ENCODE data around the gene POU2F1.

The POU2F1 gene

GRCh38 chr1:167434306-167434705, 213.6 kb downstream of the POU2F1 start:
- H3K36me3 ChIP-seq (ENCODE audit: control insufficient read depth in 2 of 2, insufficient read depth in 1 of 2, low read length in 2 of 2), result no peaks in the 10 kb centered on the region
- H3K27ac ChIP-seq (ENCODE audit: extremely low read depth, low read depth, low read length), result no peak overlapping the region
- no peak for TF ChIP-seq ZBTB1 (tag by site-specific recombination; IDR thresholded peaks at IDR 0.05)
- TF ChIP-seq ZNF473 (tag by site-specific recombination; IDR thresholded peaks at IDR 0.05), result no peak
- TF ChIP-seq ZNF510 (tag by site-specific recombination; IDR thresholded peaks at IDR 0.05; ENCODE audit: insufficient replicate concordance), result no peak
- no peak for TF ChIP-seq ZNF114 (tag by site-specific recombination; IDR thresholded peaks at IDR 0.05)
- TF ChIP-seq AEBP2 (tag by site-specific recombination; IDR thresholded peaks at IDR 0.05; ENCODE audit: borderline replicate concordance), result no peak
- no peak for TF ChIP-seq ZBTB20 (tag by site-specific recombination; IDR thresholded peaks at IDR 0.05)
- TF ChIP-seq ZNF707 (tag by site-specific recombination; IDR thresholded peaks at IDR 0.05), result no peak
- no peak for TF ChIP-seq ZNF704 (tag by site-specific recombination; IDR thresholded peaks at IDR 0.05)
- no peak for TF ChIP-seq ZNF623 (tag by site-specific recombination; IDR thresholded peaks at IDR 0.05)
- TF ChIP-seq PRDM2 (tag by site-specific recombination; IDR thresholded peaks at IDR 0.05; ENCODE audit: borderline replicate concordance), result no peak
- H3K4me1 ChIP-seq (ENCODE audit: control insufficient read depth, insufficient read depth, low read length), result no peaks in the 10 kb centered on the region
- CTCF ChIA-PET, result interaction anchor here (1.6 to 2.7 kb wide), 2 partner anchors 9 to 166 kb away, joined by 4 to 11 read pairs; no protein-coding TSS in a partner anchor
- H3K4me3 ChIP-seq (ENCODE audit: low read depth, low read length), result no peak overlapping the region
- no peaks in the 10 kb centered on the region for H3K9me3 ChIP-seq (ENCODE audit: control insufficient read depth, insufficient read depth, low read depth, low read length)
- POLR2A ChIA-PET, result no interaction called here

GRCh38 chr1:167435484-167435883, 214.8 kb downstream of the POU2F1 start:
- TF ChIP-seq ZFHX2 (tag by site-specific recombination; conservative IDR thresholded peaks at IDR 0.05), result no peak
- no peaks in the 10 kb centered on the region for H3K9me3 ChIP-seq (ENCODE audit: control insufficient read depth, insufficient read depth, low read depth, low read length)
- H3K36me3 ChIP-seq (ENCODE audit: control insufficient read depth in 2 of 2, insufficient read depth in 1 of 2, low read length in 2 of 2), result no peaks in the 10 kb centered on the region
- no peaks in the 10 kb centered on the region for H3K4me1 ChIP-seq (ENCODE audit: control insufficient read depth, insufficient read depth, low read length)
- H3K27ac ChIP-seq (ENCODE audit: extremely low read depth, low read depth, low read length), result no peak overlapping the region
- CTCF ChIA-PET, result no interaction called here
- no peak overlapping the region for H3K4me3 ChIP-seq (ENCODE audit: low read depth, low read length)
- POLR2A ChIA-PET, result no interaction called here

Measured in HEK293 (cell line).